NCI-H2029 (cell line): ENCODE results near the gene MNDA.
"Not testable (repeated sequence)": the region's sequence is repeated elsewhere in the genome, so short reads cannot be mapped to it uniquely, and the experiment has no call there.

ENCODE experiments used
- DNase-seq: peaks from one replicate; lab custom pipeline; 2025; lab: John Stamatoyannopoulos, UW

MNDA gene

DNA sequence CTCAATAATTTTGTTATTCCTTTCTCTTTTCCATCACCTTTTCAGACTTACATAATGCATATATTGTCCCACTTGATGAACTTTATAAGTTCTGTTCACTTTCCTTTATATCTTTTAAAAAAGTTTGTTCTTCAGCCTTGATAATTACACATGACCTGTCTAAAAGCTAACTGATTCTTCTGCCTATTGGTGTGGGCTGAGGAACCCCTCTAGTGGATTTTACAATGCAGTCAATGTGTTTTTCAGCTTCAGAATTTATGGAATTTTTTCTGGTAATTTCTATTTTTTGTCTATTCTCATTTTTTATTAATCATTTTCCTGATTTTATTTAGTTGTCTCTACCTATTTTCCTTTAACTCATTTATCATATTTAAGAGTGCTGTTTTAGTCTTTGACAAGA is 7.5 kb downstream of the MNDA start:
- no peak for DNase-seq

DNA sequence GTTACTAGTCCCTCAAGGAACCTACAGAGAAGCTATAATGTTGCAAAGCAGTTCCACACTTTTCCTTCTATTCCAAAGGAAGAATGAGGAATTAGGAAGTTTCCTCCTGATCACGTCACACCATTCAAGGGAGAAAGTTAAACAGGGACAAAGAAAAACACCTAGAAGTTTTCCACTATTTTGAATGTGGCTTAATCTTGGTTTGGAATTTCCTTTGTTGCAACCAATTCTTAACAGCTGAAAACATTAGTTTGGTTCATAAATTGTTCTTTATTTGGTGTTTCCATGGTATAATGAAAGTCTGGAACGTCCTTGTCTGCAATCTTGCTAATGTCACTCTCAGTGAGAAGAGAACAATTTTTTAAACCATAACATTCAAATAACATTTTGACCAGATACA is 8.4 kb downstream of the MNDA start:
- DNase-seq = no peak

DNA sequence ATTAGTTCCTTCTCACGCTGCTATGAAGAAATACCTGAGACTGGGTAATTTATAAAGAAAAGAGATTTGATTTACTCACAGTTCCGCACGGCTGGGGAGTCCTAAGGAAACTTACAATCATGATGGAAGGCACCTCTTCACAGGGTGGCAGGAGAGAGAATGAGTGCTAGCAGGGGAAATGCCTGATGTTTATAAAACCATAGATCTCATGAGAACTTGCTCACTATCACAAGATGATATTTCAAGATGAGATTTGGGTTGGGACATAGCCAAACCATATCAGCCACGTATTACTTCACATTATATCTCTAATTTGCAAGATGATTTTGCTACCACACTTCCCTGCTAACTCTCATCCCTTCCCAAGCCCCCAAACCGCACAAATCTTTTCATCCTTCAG is 9.1 kb downstream of the MNDA start:
- DNase-seq = no peak

DNA sequence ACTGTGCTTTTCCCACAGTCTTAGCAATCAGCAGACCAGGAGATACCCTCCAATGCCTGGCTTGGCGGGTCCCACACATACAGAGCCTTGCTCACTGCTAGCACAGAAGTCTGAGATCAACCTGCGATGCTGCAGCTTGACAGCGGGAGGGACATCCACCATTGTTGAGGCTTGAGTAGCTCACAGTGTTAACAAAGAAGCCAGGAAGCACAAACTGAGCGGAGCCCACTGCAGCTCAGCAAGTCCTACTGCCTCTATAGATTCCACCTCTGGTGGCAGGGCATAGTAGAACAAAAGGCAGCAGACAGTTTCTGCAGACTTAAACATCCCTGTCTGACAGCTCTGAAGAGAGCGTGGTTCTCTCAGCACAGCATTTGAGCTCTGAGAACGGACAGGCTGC is 33.4 kb downstream of the MNDA start:
- no peak for DNase-seq

DNA sequence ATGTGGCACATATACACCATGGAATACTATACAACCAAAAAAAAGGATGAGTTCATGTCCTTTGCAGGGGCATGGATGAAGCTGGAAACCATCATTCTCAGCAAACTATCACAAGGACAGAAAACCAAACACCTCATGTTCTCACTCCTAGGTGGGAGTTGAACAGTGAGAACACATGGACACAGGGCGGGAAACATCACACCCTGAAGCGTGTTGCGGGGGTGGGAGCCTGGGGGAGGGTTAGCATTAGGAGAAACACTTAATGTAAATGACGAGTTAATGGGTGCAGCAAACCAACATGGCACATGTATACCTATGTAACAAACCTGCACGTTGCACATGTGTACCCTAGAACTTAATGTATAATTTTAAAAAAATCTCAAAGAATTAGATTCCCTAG is 39.3 kb downstream of the MNDA start:
- not testable (repeated sequence) for DNase-seq

DNA sequence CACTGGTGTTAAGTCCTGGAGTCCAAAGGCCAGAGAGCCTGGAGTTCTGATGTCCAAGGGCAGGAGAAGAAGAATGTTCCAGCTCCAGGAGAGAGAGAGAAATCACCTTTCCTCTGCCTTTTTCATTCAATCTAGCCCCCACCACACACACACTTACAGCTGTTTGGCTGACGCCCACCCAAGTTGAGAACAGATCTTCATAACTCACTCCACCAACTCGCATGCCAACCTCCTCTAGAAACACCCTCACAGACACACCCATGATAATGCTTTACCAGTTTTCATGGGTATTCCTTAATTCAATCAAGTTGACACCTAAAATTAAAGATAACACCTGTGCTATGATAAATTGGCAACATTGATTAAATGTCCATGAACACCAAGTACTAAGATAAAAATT is 42.0 kb downstream of the MNDA start:
- no peak for DNase-seq

DNA sequence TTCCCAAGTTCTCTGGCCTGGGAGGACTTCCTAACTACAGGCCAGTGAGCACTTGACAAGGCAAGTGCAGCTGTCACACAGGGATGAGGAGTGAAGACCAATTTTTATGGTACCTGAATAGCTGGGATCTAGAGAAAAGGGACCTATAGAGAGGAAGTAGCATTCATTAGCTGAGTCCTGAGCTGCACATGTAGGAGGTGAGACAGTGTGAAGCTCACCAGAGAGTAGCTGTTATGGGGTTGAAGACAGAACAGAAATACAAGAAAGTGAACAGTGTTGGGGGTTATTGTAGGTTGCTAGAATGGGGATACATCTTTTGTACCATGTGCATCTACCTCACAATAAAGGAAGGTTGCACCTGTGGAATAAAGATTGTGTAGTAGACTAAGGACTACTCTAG is 62.5 kb downstream of the MNDA start:
- DNase-seq = no peak

DNA sequence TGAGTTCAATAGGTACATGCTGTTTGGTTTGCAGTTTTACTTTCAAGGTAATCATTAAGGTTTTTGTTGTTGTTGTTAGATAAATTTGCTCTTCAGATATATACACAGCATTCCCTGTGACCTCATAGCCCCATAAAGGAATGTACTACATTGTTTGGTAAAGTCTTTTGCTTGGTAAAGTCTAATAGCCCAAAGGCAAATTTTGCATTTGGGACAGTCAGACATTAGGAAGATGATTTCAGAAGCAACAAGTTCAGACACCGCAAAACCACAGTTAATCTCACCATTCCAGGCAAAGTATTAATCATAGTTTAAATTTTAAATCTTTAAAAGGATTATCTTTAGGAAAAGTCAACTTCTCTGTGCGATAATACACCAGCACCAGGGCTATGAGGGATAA is 67.6 kb downstream of the MNDA start:
- DNase-seq = no peak
